Tibial artery (tissue), 4 donors: ENCODE results near the gene EYS.
"Not testable (repeated sequence)": the region's sequence is repeated elsewhere in the genome, so short reads cannot be mapped to it uniquely, and the experiment has no call there.

Experiments
- DNase-seq, 2 donors: peaks; one replicate each; pipeline ENCODE4 v3.0.0-alpha.2; 2019
- H3K27ac ChIP-seq, 2 donors: fragments of 200-600 bp; sonication (generic) in 1 of 2; 1 replicate in 1 of 2; 2 replicates in 1 of 2; pipeline ENCODE4 v1.5.1; 2018 to 2019; ENCODE audit warnings: mild to moderate bottlenecking in 1 of 2
- H3K27me3 ChIP-seq, 2 donors: fragments of 200-600 bp; sonication (generic) in 1 of 2; one replicate each; pipeline versions ENCODE4 v1.5.1 to v1.6.0; 2016 to 2019
- H3K36me3 ChIP-seq, 3 donors: fragments of 200-600 bp; sonication (generic) in 2 of 3; one replicate each; pipeline ENCODE4 v1.5.1; 2016 to 2019; ENCODE audit warnings: mild to moderate bottlenecking in 2 of 3
- H3K4me1 ChIP-seq, 4 donors: fragments of 200-600 bp; sonication (generic) in 2 of 4; 1 replicate in 3 of 4; 2 replicates in 1 of 4; pipeline ENCODE4 v1.5.1; 2016 to 2019
- H3K4me3 ChIP-seq, 2 donors: fragments of 200-600 bp; sonication (generic) in 1 of 2; 1 replicate in 1 of 2; 2 replicates in 1 of 2; pipeline ENCODE4 v1.5.1; 2018 to 2019; ENCODE audit warnings: mild to moderate bottlenecking in 2 of 2
- H3K9me3 ChIP-seq, 3 donors: fragments of 200-600 bp; sonication (generic) in 1 of 3; one replicate each; pipeline ENCODE4 v1.5.1; 2016 to 2019
- intact Hi-C: fragments of 100-400 bp; cut with DNase I; formaldehyde crosslinking; loops from one replicate; pipeline ENCODE4 v1.15.0; 2023; ENCODE audit warnings: low total_unique reads
- TF ChIP-seq, protein P1 (sequence below), 2 experiments: fragments of 200-600 bp in 1 of 2; fragments of 450-650 bp in 1 of 2; IDR thresholded peaks; one replicate each; pipeline ENCODE4 v1.5.1; 2017 to 2019; ENCODE audit warnings: antibody characterized with exemption in 2 of 2, mild to moderate bottlenecking in 1 of 2, moderate library complexity in 1 of 2

EYS gene

DNA sequence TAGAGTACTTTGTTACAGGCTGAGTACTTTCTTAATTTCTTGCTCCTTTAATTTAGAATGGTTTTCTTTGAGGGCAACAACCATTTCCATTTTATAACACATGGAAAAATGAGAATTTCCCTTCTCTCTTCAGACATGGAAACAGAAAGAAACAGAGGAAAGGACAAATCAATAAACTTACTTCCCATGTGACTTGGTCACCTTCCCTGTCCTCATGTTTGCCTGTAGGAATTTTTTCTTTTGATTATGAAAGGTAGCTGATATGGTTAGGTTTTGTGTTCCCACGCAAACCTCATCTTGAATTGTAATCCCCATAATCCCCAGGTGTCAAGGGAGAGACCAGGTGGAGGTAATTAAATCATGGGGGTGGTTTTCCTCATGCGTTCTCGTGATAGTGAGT, 1901.7 kb downstream of the EYS start:
- Histone ChIP-seq H3K4me3 (no peak overlapping the region), H3K4me1 (no peaks in the 10 kb centered on the region), H3K27ac (no peak overlapping the region), H3K27me3 (no peaks in the 10 kb centered on the region), H3K36me3 (no peaks in the 10 kb centered on the region), H3K9me3 (no peaks in the 10 kb centered on the region)
- TF ChIP-seq, protein P1, sequence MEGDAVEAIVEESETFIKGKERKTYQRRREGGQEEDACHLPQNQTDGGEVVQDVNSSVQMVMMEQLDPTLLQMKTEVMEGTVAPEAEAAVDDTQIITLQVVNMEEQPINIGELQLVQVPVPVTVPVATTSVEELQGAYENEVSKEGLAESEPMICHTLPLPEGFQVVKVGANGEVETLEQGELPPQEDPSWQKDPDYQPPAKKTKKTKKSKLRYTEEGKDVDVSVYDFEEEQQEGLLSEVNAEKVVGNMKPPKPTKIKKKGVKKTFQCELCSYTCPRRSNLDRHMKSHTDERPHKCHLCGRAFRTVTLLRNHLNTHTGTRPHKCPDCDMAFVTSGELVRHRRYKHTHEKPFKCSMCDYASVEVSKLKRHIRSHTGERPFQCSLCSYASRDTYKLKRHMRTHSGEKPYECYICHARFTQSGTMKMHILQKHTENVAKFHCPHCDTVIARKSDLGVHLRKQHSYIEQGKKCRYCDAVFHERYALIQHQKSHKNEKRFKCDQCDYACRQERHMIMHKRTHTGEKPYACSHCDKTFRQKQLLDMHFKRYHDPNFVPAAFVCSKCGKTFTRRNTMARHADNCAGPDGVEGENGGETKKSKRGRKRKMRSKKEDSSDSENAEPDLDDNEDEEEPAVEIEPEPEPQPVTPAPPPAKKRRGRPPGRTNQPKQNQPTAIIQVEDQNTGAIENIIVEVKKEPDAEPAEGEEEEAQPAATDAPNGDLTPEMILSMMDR (IDR thresholded peaks at IDR 0.05): no peak
- DNase-seq: no peak
- intact Hi-C loops: no loop called here

DNA sequence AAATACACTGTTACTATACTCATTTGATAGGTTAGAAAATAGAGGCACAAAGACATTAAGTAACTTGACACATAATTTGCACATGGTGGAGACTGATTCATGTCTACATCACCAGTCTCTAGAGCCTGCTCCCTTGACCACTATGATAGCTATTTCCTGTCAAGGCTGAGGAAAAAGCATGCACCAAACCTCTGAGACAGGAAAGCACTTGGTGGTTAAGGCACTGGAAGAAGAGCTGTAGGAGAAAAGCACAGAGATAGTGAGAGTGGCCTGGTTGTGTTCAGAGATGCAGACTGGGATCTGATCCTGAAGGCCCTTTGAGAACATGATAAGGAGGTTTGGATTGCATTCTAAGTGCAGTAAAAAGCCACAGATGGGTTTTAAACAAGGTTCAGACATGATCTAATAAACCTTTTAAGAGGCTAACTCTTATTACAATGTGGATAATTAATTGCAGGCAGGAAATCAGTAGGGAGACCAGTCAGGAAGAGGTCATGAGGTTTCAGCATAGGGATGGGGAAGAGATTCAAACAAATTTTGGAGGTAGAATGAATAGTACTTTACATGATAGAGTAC, 1902.6 kb downstream of the EYS start:
- intact Hi-C loops: no loop called here
- Histone ChIP-seq H3K4me3 (no peak overlapping the region), H3K36me3 (no peaks in the 10 kb centered on the region), H3K4me1 (no peaks in the 10 kb centered on the region), H3K9me3 (no peaks in the 10 kb centered on the region), H3K27ac (no peak overlapping the region), H3K27me3 (no peaks in the 10 kb centered on the region)
- TF ChIP-seq, protein P1 (IDR thresholded peaks at IDR 0.05): no peak
- no peak for DNase-seq

DNA sequence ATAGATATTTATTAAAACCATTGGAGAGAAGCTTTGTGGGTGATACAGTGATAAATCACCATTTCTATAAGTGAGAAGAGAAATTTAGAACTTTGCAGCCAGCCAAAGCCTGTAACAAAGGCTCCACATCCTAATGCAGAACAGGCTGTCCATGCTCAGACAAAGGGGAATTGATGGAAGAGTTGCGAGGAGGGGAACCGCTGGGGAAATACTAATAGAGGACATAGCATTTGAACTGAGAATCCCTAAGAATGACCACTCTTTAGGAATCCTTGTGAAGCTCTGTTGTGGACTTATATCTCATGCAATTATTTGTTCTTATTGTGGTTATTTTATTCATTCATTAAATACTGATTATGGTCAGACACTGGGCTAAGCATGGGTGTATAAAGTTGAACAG, 1903.7 kb downstream of the EYS start:
- no peak overlapping the region for H3K4me3 ChIP-seq
- no peaks in the 10 kb centered on the region for H3K9me3 ChIP-seq
- no peaks in the 10 kb centered on the region for H3K27me3 ChIP-seq
- H3K27ac ChIP-seq: no peak overlapping the region
- intact Hi-C loops: no loop called here
- H3K36me3 ChIP-seq: no peaks in the 10 kb centered on the region
- no peaks in the 10 kb centered on the region for H3K4me1 ChIP-seq
- TF ChIP-seq, protein P1 (IDR thresholded peaks at IDR 0.05): no peak
- no peak for DNase-seq

DNA sequence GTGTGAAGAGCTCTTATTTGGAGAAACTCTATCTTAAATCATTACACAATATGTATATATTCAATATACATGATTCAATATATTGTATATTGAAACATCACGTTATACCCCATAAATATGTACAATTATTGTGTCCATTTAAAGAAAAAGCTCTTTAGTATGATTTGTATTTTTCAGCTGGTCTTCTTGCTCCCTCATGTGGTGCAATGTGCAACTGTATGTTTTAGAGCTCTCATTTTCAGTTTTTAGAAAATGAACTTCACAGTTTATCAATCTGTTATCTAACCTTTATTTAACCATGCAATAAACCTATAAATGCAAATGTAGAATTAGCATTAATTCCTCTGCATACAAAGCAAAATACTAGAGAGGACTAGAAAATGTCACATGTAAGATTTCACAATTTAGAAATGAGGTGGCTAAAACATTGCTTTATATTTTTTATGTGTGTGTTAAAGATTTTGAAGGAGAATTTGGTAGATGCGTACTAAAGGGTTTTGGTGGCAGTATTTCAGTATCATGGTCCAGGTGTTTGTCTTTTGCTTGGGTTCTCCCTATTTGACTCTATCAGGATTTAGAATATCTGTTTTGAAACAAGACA, 1904.3 kb downstream of the EYS start:
- DNase-seq: no peak

DNA sequence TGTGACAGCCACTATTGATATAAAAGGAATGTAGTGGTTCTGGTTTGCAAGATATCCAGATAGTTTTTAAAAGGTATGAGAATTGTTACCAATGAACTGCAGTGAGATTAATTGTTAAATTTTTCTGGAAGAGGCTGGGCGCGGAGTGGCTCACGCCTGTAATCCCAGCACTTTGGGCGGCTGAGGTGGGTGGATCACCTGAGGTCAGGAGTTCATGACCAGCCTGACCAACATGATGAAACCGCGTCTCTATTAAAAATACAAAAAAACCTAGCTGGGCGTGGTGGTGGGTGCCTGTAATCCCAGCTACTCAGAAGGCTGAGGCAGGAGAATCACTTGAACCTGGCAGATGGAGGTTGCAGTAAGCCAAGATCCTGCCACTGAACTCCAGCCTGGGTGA, 1906.6 kb downstream of the EYS start:
- H3K27me3 ChIP-seq, H3K9me3 ChIP-seq, H3K36me3 ChIP-seq, intact Hi-C loops, H3K27ac ChIP-seq, H3K4me1 ChIP-seq, DNase-seq, H3K4me3 ChIP-seq: not testable (repeated sequence)

More for the DNA sequence above, 1904.3 kb downstream of the EYS start:
- TF ChIP-seq, protein P1 (IDR thresholded peaks at IDR 0.05): no peak
- H3K27me3 ChIP-seq: no peaks in the 10 kb centered on the region
- no peak overlapping the region for H3K4me3 ChIP-seq
- intact Hi-C loops: no loop called here
- H3K27ac ChIP-seq: no peak overlapping the region
- no peaks in the 10 kb centered on the region for H3K4me1 ChIP-seq
- no peaks in the 10 kb centered on the region for H3K36me3 ChIP-seq
- H3K9me3 ChIP-seq: no peaks in the 10 kb centered on the region

DNA sequence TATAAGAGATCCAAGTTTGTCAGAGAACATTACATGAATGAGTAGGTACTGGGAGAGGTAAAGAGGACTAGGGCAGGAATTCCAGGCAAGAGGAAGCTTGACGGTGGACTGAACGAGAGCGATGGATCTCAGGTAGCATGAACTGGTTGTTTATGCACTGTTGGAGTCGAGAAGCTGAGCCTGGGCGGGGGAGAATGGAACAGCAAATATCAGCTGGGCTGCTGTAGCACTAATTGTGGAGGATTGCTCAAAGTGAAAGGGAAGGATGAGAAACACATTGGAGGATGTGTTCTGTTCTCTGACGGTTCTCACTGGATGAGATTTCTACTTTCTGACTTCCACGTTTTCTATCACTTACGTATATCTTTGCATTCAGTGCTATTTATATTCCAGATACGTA, 1907.2 kb downstream of the EYS start:
- Histone ChIP-seq H3K9me3 (no peaks in the 10 kb centered on the region), H3K36me3 (no peaks in the 10 kb centered on the region), H3K27me3 (no peaks in the 10 kb centered on the region), H3K4me1 (no peaks in the 10 kb centered on the region), H3K27ac (no peak overlapping the region), H3K4me3 (no peak overlapping the region)
- TF ChIP-seq, protein P1 (IDR thresholded peaks at IDR 0.05): no peak
- no peak for DNase-seq
- intact Hi-C loops: no loop called here
